Right ventricle myocardium superior (tissue), 1 donor: ENCODE data around the gene INPP5K. TPM values are rescaled to one million over a fixed set of nuclear protein-coding genes. Genes with fewer than 3 reads are reported as not detected.

Experiments used
- ATAC-seq: fragments of 200-7000 bp; cut with Tn5 transposase; one replicate; pipeline ENCODE4 v1.9.1; 2020; ENCODE audit warnings: mild to moderate bottlenecking; ENCODE audit not compliant: poor library complexity
- DNase-seq: peaks from one replicate; pipeline ENCODE4 v3.0.0-alpha.2; 2020
- intact Hi-C: fragments of 100-400 bp; cut with DNase I; formaldehyde crosslinking; loops from one replicate; pipeline ENCODE4 v1.11.2; 2022
- total RNA-seq: library from RNA; stranded (reverse); fragmentation: NEBNext Ultra II Directional; extraction: Animal tissue kit (Norgen Biotek cat#: 25700); gene quantifications from one replicate; pipeline ENCODE4 v1.2.1, GENCODE V29; 2021
- donor health status: DM: no; HTN: yes; CAD: no; lungs with severe emphysema.

The INPP5K gene
- total RNA-seq, 1 donor from 2014 or later = 32.9 TPM

GRCh38 chr17:1491443-1492248 lies 24.8 kb downstream of the INPP5K start:
- DNase-seq = peak; percentile 85

GRCh38 chr17:1490643-1491442 lies 25.6 kb downstream of the INPP5K start:
- ATAC-seq (peak; percentile 29), DNase-seq (peak; percentile 89)
- intact Hi-C loops = no loop called here

More at GRCh38 chr17:1491443-1492248, 24.8 kb downstream of the INPP5K start:
- peak; percentile 46 for ATAC-seq
- intact Hi-C loops = no loop called here

- ATAC-seq (no peak), DNase-seq (no peak)
- intact Hi-C loops = no loop called here
Measured at GRCh38 chr17:1488826-1489270, 27.6 kb downstream of the INPP5K start.

GRCh38 chr17:1487939-1488825 lies 28.2 kb downstream of the INPP5K start:
- ATAC-seq (peak; percentile 74), DNase-seq (peak; percentile 93)
- intact Hi-C loops = no loop called here

GRCh38 chr17:1486802-1487695 lies 29.4 kb downstream of the INPP5K start:
- ATAC-seq (peak; percentile 10), DNase-seq (peak; percentile 87)
- intact Hi-C loops = no loop called here

GRCh38 chr17:1485423-1486376 lies 30.7 kb downstream of the INPP5K start:
- ATAC-seq (peak; percentile 32), DNase-seq (peak; percentile 84)
- intact Hi-C loops = no loop called here

- ATAC-seq (peak; percentile 4), DNase-seq (peak; percentile 74)
Measured at GRCh38 chr17:1484676-1485422, 31.6 kb downstream of the INPP5K start.

GRCh38 chr17:1484060-1484535 lies 32.3 kb downstream of the INPP5K start:
- DNase-seq (no peak), ATAC-seq (no peak)
- intact Hi-C loops = no loop called here

More at GRCh38 chr17:1484676-1485422, 31.6 kb downstream of the INPP5K start:
- intact Hi-C loops = no loop called here

GRCh38 chr17:1482680-1483079 lies 33.7 kb downstream of the INPP5K start:
- DNase-seq (peak; percentile 65), ATAC-seq (peak; percentile 2)
- intact Hi-C loops = no loop called here

GRCh38 chr17:1481736-1482135 lies 34.7 kb downstream of the INPP5K start:
- peak; percentile 65 for DNase-seq
- ATAC-seq = no peak
- intact Hi-C loops = no loop called here

- ATAC-seq (no peak), DNase-seq (no peak)
- intact Hi-C loops = no loop called here
Measured at GRCh38 chr17:1480747-1481465, 35.5 kb downstream of the INPP5K start.

- DNase-seq (no peak), ATAC-seq (no peak)
- intact Hi-C loops = no loop called here
Measured at GRCh38 chr17:1478418-1478817, 38.0 kb downstream of the INPP5K start.

- ATAC-seq = no peak
- intact Hi-C loops = no loop called here
- DNase-seq = no peak
Measured at GRCh38 chr17:1475321-1475854, 41.0 kb downstream of the INPP5K start.

- ATAC-seq = no peak
- intact Hi-C loops = no loop called here
- no peak for DNase-seq
Measured at GRCh38 chr17:1474402-1475189, 41.8 kb downstream of the INPP5K start.
